Brain microvascular endothelial cell (primary cell): Measurements from ENCODE around the gene STARD5.

Source experiments
- DNase-seq: peaks from one replicate; pipeline ENCODE4 v3.0.0-alpha.2; 2020
- H3K27ac ChIP-seq: fragments of 250-450 bp; sonication (Bioruptor Pico); 2 replicates; pipeline ENCODE4 v1.5.1; 2020; ENCODE audit warnings: mild to moderate bottlenecking, moderate library complexity
- H3K27me3 ChIP-seq: fragments of 250-450 bp; sonication (Bioruptor Pico); replicated peaks from 2 replicates; pipeline ENCODE4 v1.5.1; 2020; ENCODE audit warnings: mild to moderate bottlenecking
- H3K36me3 ChIP-seq: fragments of 250-450 bp; sonication (Bioruptor Pico); replicated peaks from 2 replicates; pipeline ENCODE4 v1.5.1; 2020; ENCODE audit warnings: mild to moderate bottlenecking
- H3K4me3 ChIP-seq: 2 replicates; pipeline ENCODE4 v1.5.1; 2011; ENCODE audit warnings: low read depth, mild to moderate bottlenecking, control low read depth, low read length, moderate library complexity
- in situ Hi-C: cut with HindIII; loops from 2 replicates; pipeline ENCODE4 v1.10.0; 2017; ENCODE audit warnings: low sequenced_read_pairs, low pct_ligation_motif_present
- TF ChIP-seq, protein P1 (sequence below): IDR thresholded peaks from 2 replicates; pipeline ENCODE4 v1.5.1; 2011; ENCODE audit warnings: low read depth, mild to moderate bottlenecking, moderate library complexity, low read length, control low read depth, inconsistent platforms; ENCODE audit errors: missing control alignments

STARD5 gene

DNA sequence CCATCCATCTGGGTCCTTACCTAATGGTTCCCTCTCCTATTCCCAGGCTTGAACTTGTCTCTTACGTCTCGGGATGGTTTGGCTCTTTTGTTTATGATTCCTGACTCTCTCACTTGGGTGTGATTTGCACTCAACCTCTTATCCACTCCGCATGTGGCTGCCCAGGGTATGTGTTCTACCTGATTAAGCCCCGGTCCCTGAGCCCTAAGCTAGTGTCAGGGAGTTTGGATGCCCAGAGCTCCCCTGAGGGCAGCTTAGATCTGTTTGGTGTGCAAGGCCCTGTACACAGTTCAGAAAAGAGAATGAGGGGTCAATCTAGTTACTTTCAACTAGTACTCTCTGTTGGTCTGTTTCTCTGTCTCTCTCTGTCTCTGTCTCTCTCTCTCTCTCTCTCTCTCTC, 15.9 kb upstream of the STARD5 start:
- in situ Hi-C loops, result no loop called here
- Histone ChIP-seq H3K36me3 (no peaks in the 10 kb centered on the region), H3K27me3 (no peaks in the 10 kb centered on the region), H3K4me3 (no peak overlapping the region), H3K27ac (no peak overlapping the region)
- TF ChIP-seq, protein P1, sequence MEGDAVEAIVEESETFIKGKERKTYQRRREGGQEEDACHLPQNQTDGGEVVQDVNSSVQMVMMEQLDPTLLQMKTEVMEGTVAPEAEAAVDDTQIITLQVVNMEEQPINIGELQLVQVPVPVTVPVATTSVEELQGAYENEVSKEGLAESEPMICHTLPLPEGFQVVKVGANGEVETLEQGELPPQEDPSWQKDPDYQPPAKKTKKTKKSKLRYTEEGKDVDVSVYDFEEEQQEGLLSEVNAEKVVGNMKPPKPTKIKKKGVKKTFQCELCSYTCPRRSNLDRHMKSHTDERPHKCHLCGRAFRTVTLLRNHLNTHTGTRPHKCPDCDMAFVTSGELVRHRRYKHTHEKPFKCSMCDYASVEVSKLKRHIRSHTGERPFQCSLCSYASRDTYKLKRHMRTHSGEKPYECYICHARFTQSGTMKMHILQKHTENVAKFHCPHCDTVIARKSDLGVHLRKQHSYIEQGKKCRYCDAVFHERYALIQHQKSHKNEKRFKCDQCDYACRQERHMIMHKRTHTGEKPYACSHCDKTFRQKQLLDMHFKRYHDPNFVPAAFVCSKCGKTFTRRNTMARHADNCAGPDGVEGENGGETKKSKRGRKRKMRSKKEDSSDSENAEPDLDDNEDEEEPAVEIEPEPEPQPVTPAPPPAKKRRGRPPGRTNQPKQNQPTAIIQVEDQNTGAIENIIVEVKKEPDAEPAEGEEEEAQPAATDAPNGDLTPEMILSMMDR, result no peak
- no peak for DNase-seq

DNA sequence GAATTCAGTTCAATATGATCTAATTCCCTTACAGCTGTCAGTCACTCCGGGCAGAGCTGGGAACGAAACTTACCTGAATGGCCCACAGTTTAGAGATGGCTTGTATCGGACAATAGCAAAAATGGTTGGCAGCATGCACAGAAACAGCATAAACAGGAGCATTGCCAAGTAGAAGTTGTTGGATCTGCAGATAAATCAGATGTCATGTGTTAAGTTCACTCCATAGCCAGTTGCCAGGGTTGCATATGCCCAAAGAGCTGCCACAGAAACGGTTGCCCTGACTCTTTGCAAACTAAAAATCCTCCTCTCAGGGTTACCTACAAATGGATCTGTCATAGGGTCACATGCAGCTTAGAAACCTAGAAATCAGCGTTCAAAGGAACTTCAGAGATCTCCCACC, 15.4 kb upstream of the STARD5 start:
- Histone ChIP-seq H3K36me3 (no peaks in the 10 kb centered on the region), H3K4me3 (no peak overlapping the region), H3K27ac (no peak overlapping the region), H3K27me3 (no peaks in the 10 kb centered on the region)
- in situ Hi-C loops, result no loop called here
- no peak for DNase-seq
- TF ChIP-seq, protein P1, result no peak

DNA sequence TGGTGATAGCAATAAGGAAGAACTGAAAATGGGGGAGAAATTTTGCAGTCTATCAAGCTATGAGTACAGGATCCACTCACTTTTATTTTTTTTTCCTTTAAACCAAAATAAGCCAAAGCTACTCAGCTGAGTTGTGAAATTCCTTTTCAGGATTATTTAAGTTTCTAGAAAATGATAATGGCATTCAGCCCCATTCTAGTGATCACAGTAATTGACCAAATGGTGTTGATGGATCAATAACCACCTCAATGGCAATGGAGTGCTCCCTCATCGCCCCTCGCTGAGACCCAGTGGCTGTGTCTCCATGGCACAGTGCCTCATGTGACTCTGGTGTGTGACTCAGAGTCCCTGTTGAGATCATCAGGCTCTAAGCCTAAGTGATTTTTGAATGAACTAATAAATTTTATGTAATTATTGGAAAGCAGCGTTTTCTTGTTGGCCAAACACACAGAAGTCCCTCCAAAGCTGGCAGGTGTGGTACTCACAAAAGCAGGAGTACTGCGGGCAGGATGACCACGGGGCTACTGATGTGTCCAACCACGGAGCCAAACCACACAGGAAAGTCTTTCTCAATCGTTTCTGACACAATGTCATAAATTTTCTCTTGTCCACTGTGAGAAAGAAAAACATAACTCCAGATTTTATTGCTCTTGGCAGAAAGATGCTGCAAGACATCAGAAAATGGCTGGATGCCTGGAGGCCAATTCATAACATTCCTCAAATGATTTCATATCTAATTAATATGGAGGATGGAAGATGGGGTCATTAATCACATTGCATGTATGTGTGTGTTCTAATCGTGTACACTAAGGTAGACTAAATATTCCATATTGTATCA, 14.4 kb upstream of the STARD5 start:
- Histone ChIP-seq H3K36me3 (no peaks in the 10 kb centered on the region), H3K4me3 (no peak overlapping the region), H3K27me3 (no peaks in the 10 kb centered on the region), H3K27ac (peak overlapping the region; percentile 82)
- TF ChIP-seq, protein P1, result no peak
- DNase-seq, result peak; percentile 83
- in situ Hi-C loops, result no loop called here

DNA sequence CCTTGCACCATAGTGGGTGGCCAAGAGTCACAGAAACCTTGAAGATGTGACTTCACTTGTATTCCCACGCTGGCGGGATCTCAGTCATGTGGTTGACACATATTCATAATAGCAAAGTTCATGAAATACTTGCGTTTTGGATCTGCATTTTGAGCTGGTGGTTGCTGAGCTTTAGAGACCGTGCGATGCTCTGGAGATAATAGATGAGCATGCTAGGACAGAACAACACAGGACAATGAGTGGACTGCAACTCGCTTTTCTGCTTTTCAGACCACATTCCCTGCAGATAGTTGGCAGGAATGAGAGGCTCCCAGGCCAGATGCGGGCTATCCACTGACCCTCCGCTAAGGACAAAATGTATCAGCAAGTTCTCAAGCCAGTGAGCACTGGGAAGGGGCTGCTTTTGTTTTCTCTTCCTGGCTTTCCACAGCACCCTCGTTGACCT, 13.8 kb upstream of the STARD5 start:
- TF ChIP-seq, protein P1, result no peak
- peak overlapping the region; percentile 82 for H3K27ac ChIP-seq
- no peaks in the 10 kb centered on the region for H3K27me3 ChIP-seq
- peak; percentile 28 for DNase-seq
- H3K4me3 ChIP-seq, result no peak overlapping the region
- in situ Hi-C loops, result no loop called here
- no peaks in the 10 kb centered on the region for H3K36me3 ChIP-seq

DNA sequence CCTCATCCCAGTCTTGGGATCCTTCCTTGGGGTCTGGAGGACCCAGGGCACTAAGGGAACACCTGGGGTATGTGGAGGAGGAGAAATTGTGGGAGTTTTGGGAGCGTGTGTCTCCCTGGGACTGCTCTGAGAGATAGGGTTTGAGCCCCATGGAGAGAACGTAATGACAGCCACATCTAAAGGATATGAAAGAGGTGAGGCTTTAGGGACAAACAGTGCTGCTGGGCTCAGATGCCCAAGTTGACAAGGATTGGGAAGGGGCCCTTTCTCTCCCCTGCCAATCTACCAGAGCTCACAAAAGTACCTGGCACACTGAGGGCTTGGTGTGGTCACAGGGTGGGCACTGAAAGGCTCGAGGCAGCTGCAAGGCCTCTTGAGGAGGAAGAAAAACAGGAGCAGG, 13.3 kb upstream of the STARD5 start:
- Histone ChIP-seq H3K4me3 (no peak overlapping the region), H3K36me3 (no peaks in the 10 kb centered on the region), H3K27ac (no peak overlapping the region), H3K27me3 (no peaks in the 10 kb centered on the region)
- in situ Hi-C loops, result no loop called here
- DNase-seq, result no peak
- TF ChIP-seq, protein P1, result no peak
